SK-N-SH treated with all-trans-retinoic acid at 6 μM for 48 hours (cell line): ENCODE measurements around the gene MAPKBP1.

Source experiments
- ARNTL ChIP-seq: fragments of 450-650 bp; formaldehyde crosslinking; IDR thresholded peaks from 2 replicates; pipeline ENCODE4 v1.5.0; 2020; ENCODE audit warnings: low read depth, mild to moderate bottlenecking, moderate library complexity, borderline replicate concordance
- BACH2 ChIP-seq: fragments of 250-450 bp; sonication (Bioruptor Pico); IDR thresholded peaks from 2 replicates; pipeline ENCODE4 v1.9.0; 2021; ENCODE audit warnings: mild to moderate bottlenecking, borderline replicate concordance
- GLIS3 ChIP-seq: fragments of 250-450 bp; sonication (Bioruptor Pico); IDR thresholded peaks from 2 replicates; pipeline ENCODE4 v1.5.0; 2020; ENCODE audit warnings: mild to moderate bottlenecking, moderate library complexity
- ISL1 ChIP-seq: fragments of 250-450 bp; sonication (Bioruptor Pico); IDR thresholded peaks from 2 replicates; pipeline ENCODE4 v2.1.2; 2022; ENCODE audit warnings: mild to moderate bottlenecking, moderate library complexity
- SNAI2 ChIP-seq: fragments of 250-450 bp; sonication (Bioruptor Pico); IDR thresholded peaks from 2 replicates; pipeline ENCODE4 v1.5.0; 2020; ENCODE audit warnings: mild to moderate bottlenecking, moderate library complexity
- TCF4 ChIP-seq: fragments of 250-450 bp; sonication (Bioruptor Pico); IDR thresholded peaks from 2 replicates; pipeline ENCODE4 v1.8.0; 2021; ENCODE audit warnings: mild to moderate bottlenecking, moderate library complexity, borderline replicate concordance
- TOX ChIP-seq: fragments of 250-450 bp; sonication (Bioruptor Pico); IDR thresholded peaks from 2 replicates; pipeline ENCODE4 v1.8.0; 2021; ENCODE audit warnings: mild to moderate bottlenecking, moderate library complexity, borderline replicate concordance
- ZC3H10 ChIP-seq: fragments of 250-450 bp; sonication (Bioruptor Pico); IDR thresholded peaks from 2 replicates; pipeline ENCODE4 v1.5.1; 2021; ENCODE audit warnings: mild to moderate bottlenecking, moderate library complexity
- ZFP3 ChIP-seq: fragments of 250-450 bp; sonication (Bioruptor Pico); IDR thresholded peaks from 2 replicates; pipeline ENCODE4 v1.5.0; 2020; ENCODE audit warnings: mild to moderate bottlenecking, moderate library complexity
- ZFP30 ChIP-seq: fragments of 450-650 bp; formaldehyde crosslinking; IDR thresholded peaks from 2 replicates; pipeline ENCODE4 v1.5.0; 2022; ENCODE audit warnings: mild to moderate bottlenecking, moderate library complexity
- TF ChIP-seq, protein P1 (sequence below): fragments of 250-450 bp; sonication (Bioruptor Pico); IDR thresholded peaks from 2 replicates; pipeline ENCODE4 v1.8.0; 2020; ENCODE audit warnings: mild to moderate bottlenecking, moderate library complexity, borderline replicate concordance
- TF ChIP-seq, protein P2 (sequence below): fragments of 250-450 bp; sonication (Bioruptor Pico); IDR thresholded peaks from 2 replicates; pipeline ENCODE4 v1.8.0; 2021; ENCODE audit warnings: low read depth, mild to moderate bottlenecking, moderate library complexity, borderline replicate concordance
- TF ChIP-seq, protein P3 (sequence below): fragments of 250-450 bp; sonication (Bioruptor Pico); IDR thresholded peaks from 2 replicates; pipeline ENCODE4 v1.5.1; 2020; ENCODE audit warnings: low read depth, mild to moderate bottlenecking, moderate library complexity
- TF ChIP-seq, protein P4 (sequence below): fragments of 250-450 bp; sonication (Bioruptor Pico); IDR thresholded peaks from 2 replicates; pipeline ENCODE4 v1.5.0; 2020; ENCODE audit warnings: mild to moderate bottlenecking, moderate library complexity

DNA sequence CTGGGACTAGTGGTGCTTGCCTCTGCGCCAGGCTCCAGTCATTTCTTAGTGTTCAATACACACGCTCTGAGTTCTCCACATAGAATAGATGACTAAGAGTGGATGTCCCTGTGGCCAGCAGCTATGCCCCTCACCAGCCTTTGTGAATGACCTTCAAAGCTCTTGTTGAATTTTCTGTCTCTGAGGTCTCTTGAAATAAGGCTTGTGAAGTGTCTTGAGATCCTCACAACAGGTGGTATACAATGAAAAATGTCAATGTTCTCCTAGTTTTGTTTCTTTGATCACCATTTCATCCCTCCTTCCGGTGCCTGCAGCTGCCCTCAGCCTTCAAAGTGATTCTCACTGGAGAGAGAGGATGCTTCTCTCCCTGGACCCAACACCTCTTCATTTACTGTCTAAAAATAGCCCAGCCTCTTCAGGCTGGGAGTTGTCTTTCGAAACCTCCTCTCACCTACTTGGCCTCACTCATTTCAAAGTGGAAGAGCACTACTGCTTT lies 5.4 kb downstream of the MAPKBP1 start:
- TF ChIP-seq, protein P1, sequence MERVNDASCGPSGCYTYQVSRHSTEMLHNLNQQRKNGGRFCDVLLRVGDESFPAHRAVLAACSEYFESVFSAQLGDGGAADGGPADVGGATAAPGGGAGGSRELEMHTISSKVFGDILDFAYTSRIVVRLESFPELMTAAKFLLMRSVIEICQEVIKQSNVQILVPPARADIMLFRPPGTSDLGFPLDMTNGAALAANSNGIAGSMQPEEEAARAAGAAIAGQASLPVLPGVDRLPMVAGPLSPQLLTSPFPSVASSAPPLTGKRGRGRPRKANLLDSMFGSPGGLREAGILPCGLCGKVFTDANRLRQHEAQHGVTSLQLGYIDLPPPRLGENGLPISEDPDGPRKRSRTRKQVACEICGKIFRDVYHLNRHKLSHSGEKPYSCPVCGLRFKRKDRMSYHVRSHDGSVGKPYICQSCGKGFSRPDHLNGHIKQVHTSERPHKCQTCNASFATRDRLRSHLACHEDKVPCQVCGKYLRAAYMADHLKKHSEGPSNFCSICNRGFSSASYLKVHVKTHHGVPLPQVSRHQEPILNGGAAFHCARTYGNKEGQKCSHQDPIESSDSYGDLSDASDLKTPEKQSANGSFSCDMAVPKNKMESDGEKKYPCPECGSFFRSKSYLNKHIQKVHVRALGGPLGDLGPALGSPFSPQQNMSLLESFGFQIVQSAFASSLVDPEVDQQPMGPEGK = no peak
- TF ChIP-seq ZC3H10 (no peak), ARNTL (no peak), SNAI2 (CRISPR knock-in tag) (no peak), GLIS3 (no peak), ZFP30 (CRISPR knock-in tag) (no peak), TCF4 (no peak), BACH2 (CRISPR knock-in tag) (no peak), TOX (CRISPR knock-in tag) (no peak), ZFP3 (CRISPR knock-in tag) (no peak), ISL1 (CRISPR knock-in tag) (no peak)
- TF ChIP-seq, protein P2, sequence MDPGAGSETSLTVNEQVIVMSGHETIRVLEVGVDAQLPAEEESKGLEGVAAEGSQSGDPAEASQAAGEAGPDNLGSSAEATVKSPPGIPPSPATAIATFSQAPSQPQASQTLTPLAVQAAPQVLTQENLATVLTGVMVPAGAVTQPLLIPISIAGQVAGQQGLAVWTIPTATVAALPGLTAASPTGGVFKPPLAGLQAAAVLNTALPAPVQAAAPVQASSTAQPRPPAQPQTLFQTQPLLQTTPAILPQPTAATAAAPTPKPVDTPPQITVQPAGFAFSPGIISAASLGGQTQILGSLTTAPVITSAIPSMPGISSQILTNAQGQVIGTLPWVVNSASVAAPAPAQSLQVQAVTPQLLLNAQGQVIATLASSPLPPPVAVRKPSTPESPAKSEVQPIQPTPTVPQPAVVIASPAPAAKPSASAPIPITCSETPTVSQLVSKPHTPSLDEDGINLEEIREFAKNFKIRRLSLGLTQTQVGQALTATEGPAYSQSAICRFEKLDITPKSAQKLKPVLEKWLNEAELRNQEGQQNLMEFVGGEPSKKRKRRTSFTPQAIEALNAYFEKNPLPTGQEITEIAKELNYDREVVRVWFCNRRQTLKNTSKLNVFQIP = no peak
- TF ChIP-seq, protein P3, sequence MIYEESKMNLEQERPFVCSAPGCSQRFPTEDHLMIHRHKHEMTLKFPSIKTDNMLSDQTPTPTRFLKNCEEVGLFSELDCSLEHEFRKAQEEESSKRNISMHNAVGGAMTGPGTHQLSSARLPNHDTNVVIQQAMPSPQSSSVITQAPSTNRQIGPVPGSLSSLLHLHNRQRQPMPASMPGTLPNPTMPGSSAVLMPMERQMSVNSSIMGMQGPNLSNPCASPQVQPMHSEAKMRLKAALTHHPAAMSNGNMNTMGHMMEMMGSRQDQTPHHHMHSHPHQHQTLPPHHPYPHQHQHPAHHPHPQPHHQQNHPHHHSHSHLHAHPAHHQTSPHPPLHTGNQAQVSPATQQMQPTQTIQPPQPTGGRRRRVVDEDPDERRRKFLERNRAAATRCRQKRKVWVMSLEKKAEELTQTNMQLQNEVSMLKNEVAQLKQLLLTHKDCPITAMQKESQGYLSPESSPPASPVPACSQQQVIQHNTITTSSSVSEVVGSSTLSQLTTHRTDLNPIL = no peak
- TF ChIP-seq, protein P4, sequence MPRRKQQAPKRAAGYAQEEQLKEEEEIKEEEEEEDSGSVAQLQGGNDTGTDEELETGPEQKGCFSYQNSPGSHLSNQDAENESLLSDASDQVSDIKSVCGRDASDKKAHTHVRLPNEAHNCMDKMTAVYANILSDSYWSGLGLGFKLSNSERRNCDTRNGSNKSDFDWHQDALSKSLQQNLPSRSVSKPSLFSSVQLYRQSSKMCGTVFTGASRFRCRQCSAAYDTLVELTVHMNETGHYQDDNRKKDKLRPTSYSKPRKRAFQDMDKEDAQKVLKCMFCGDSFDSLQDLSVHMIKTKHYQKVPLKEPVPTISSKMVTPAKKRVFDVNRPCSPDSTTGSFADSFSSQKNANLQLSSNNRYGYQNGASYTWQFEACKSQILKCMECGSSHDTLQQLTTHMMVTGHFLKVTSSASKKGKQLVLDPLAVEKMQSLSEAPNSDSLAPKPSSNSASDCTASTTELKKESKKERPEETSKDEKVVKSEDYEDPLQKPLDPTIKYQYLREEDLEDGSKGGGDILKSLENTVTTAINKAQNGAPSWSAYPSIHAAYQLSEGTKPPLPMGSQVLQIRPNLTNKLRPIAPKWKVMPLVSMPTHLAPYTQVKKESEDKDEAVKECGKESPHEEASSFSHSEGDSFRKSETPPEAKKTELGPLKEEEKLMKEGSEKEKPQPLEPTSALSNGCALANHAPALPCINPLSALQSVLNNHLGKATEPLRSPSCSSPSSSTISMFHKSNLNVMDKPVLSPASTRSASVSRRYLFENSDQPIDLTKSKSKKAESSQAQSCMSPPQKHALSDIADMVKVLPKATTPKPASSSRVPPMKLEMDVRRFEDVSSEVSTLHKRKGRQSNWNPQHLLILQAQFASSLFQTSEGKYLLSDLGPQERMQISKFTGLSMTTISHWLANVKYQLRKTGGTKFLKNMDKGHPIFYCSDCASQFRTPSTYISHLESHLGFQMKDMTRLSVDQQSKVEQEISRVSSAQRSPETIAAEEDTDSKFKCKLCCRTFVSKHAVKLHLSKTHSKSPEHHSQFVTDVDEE (CRISPR knock-in tag) = no peak
